Activated CD8-positive, alpha-beta memory T cell treated with anti-CD3 and anti-CD28 coated beads for 48 hours (primary cell): ENCODE measurements around the gene ARHGAP30.
A peak's percentile ranks its signal among the peaks of the same experiment; 100 is the strongest.
"Not testable (repeated sequence)": the region's sequence is repeated elsewhere in the genome, so short reads cannot be mapped to it uniquely, and the experiment has no call there.

ENCODE experiments used
- DNase-seq, 3 experiments: peaks; one replicate each; pipeline ENCODE4 v3.0.0-alpha.2; 2020; ENCODE audit warnings: low read depth in 2 of 3, low spot score in 2 of 3

ARHGAP30 gene

GRCh38 chr1:161018631-161018930 is 51.1 kb downstream of the ARHGAP30 start:
- DNase-seq, result no peak

GRCh38 chr1:161017756-161018630 is 51.7 kb downstream of the ARHGAP30 start:
- no peak for DNase-seq

- not testable (repeated sequence) for DNase-seq
Measured at GRCh38 chr1:161017181-161017580, 52.5 kb downstream of the ARHGAP30 start.

DNA sequence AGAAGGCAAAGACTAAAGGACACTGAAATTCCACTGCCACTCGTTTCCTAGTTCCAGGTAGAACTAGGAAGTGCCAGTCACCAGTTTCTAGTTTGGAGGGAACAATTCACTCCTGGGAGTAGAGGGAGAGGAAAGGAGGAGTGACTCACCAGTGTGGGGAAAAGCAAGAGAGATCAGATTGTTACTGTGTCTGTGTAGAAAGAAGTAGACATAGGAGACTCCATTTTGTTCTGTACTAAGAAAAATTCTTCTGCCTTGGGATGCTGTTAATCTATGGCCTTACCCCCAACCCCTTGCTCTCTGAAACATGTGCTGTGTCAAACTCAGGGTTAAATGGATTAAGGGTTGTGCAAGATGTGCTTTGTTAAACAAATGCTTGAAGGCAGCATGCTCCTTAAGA is 53.0 kb downstream of the ARHGAP30 start:
- not testable (repeated sequence) for DNase-seq

DNA sequence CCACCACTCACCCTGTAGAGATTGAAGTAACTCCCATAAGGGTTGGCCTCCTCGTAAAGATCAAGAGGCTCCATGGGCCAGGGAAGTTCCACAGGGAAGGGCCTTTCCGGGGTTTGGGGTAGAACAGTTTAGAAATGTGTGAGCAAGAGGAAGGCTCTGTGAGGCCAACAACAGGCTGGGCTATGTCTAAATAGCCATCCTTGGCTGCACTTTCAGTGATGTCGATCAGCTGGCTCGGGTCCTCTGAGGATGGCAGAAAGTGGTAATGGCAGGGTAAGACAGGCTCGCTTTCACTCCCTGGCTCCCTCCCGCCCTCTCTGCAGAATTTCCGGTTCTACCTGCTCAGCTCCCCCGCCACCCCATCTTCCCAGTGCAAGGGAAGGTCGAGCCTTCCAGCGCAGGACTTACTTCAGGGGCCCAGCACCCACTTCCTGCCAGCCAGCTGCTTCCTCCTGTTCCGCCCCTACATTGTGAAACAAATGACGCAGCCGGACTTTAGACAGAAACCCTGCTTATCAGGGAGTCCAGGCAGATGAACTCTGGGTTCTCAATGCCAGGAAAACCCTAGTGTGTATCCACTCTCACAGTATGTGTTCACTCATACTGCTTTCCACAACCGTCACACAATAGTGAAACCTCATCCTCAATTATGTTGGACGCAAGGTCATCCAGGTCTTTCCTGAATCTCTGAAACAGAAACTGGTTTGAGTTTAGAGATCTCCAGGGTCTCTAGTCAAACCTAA is 56.0 kb downstream of the ARHGAP30 start:
- DNase-seq, result peak in 1 of 3 experiments; percentile 54

DNA sequence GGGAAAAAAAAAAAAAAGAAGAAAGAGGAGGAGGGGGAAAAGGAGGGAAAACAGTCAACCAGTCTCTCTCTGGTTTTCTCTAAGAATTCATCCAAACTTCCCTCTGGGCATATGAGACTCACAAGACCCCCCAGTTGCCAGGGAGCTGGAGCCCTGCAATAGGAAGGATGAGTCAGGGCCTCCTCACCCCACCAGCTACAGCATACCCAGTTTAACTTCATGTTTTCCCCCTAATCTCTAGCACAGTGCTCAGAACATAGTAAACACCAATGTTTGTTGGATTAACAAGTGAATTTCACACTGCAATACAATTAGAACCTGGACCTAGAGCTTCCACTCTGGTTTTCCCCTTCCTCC is 56.6 kb downstream of the ARHGAP30 start:
- DNase-seq, result no peak

DNA sequence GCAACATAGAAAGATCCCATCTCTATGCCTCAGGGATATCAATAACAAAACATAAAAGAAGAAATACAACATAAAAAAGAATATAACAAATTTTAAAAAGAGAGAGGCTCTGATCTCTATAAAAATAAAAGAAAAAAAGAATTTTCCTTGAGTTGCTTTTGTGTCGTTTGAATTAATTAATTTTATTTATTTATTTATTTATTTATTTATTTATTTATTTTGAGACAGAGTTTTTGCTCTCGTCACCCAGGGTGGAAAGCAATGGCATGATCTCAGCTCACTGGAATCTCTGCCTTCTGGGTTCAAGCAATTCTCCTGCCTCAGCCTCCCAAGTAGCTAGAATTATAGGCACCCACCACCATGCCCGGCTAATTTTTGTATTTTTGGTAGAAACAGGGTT is 57.3 kb downstream of the ARHGAP30 start:
- no peak for DNase-seq

- DNase-seq, result no peak
Measured at GRCh38 chr1:161009602-161010211, 60.0 kb downstream of the ARHGAP30 start.

DNA sequence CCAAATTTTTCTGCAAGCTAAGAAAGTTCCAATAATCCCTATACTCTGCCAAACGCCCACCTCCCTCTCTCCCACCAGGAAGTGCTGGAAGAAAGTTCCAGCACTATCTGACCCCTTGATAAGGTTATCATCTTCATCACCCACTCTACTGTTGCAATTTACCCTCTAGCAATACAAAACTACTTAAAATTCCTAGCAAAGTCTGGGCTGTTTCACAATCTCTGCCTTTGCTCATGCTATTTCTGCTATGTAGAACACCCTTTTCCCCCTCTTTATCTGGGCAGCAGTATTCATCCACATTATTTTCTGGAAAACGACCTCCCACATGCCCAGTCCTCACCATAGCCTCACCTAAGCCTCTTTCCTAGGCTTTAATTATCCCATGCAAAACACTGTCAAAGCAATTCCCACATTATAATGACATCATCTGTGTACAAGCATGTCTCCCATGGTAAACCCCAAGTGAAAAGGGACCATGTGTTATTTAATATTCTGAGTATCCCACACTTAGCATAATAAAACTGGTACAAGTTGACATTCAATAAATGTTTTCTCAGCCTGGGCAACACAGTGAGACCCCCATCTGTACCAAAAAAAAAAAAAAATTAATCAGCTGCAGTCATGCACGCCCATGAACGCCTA is 60.7 kb downstream of the ARHGAP30 start:
- no peak for DNase-seq

GRCh38 chr1:161007369-161007768 is 62.3 kb downstream of the ARHGAP30 start:
- no peak for DNase-seq

GRCh38 chr1:161006563-161006962 is 63.1 kb downstream of the ARHGAP30 start:
- DNase-seq, result no peak

- DNase-seq, result no peak
Measured at GRCh38 chr1:161001525-161001924, 68.2 kb downstream of the ARHGAP30 start.

DNA sequence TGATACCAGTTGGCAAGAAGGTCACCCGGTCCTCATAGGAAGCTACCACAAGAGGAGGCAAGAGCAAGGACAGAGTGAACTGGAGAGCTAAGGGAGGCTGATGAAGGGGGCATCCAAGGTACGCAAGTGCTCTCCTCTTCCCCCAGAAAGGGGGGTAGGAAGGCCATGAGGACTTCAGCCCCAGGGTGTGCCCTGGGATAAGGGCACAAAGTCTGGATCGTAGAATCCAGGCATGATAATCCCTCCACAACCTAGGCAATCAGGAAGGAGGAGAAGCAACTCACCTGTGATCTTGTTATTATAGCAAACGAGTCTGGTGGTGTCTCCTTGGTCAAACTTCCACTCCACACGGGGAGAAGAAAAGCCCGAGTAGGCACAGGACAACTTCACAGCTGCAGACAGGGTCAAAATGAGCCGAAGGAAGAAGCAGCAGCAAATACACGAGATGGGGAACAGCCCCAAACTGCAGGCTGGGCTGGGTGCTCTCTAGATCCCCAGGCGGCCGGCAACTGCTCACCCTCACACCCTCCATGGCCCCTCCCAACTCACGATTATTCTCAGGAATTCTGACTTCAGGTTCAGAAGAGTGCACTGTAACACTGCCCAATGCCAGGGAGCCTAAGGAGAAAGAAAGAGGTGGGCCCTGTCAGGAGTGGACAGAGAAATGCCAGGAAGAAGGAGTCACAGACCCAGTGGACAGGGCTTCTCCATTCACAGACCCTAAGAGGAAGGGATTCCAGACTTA is 68.8 kb downstream of the ARHGAP30 start:
- no peak for DNase-seq

GRCh38 chr1:160999376-160999775 is 70.3 kb downstream of the ARHGAP30 start:
- DNase-seq, result no peak

DNA sequence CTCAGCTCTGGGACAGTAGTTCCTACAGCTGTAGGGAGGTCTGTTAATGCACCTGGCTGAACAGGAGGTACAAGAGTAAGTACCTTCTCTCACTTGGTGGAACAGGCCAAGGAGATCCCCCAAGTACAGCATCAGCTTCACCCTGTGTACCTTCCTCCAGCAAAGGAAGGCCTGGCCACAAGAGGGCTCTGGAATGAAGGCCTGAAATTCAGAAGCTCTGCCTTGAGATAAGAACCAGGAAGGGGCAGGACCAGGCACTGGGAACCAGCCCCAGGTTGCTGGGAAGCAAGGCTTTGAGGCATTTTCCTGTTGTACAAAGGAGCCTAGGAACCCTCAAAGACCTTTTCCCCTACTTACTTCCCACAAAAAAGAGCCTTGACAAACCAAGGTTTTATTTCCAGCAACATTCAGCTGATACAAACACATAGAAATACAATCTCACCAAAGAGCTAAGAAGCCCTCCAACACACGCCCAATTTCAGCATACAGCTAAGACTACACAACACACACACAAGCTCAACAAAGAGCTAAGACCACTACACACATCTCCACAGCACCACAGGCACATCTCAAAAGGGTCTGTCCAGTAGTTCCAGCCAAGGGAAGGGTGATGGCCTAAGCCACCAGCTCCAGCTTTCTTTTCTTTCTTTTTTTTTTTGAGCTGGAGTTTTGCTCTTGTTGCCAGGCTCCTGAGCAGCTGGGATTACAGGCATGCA is 72.2 kb downstream of the ARHGAP30 start:
- no peak for DNase-seq
